HG02973 (cell line): ENCODE measurements around the gene KANSL1.

Source experiments
- ATAC-seq: cut with Tn5 transposase; IDR thresholded peaks from one replicate; pipeline ENCODE4 v1.9.1; 2021; ENCODE audit warnings: moderate library complexity; ENCODE audit not compliant: unreplicated experiment

KANSL1 gene

DNA sequence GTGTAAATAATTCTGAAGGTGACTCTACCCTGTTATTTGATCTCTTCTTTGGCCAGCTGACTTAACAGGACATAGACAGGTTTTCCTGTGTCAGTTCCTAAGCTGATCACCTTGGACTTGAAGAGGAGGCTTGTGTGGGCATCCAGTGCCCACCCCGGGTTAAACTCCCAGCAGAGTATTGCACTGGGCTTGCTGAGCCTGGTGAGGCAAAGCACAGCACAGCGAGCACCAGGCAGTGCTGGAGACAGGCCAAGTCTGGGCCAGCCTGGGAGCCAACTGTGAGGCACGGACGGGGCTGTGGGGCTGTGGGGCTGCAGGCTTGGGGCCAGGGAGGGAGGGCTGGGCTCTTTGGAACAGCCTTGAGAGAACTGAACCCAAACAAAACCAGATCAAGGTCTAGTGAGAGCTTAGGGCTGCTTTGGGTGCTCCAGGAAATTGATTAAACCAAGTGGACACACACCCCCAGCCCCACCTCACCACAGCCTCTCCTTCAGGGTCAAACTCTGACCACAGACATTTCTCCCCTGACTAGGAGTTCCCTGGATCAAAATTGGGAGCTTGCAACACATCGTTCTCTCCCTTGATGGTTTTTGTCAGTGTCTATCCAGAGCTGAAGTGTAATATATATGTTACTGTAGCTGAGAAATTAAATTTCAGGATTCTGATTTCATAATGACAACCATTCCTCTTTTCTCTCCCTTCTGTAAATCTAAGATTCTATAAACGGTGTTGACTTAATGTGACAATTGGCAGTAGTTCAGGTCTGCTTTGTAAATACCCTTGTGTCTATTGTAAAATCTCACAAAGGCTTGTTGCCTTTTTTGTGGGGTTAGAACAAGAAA is 189.1 kb downstream of the KANSL1 start:
- ATAC-seq, result no peak

DNA sequence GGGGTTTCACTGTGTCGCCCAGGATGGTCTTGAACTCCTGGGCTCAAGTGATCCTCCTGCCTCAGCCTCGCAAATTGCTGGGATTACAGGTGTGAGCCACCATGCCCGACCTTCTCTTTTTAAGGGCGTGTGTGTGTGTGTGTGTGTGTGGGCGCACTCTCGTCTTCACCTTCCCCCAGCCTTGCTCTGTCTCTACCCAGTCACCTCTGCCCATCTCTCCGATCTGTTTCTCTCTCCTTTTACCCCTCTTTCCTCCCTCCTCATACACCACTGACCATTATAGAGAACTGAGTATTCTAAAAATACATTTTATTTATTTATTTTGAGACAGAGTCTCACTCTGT is 190.3 kb downstream of the KANSL1 start:
- no peak for ATAC-seq

DNA sequence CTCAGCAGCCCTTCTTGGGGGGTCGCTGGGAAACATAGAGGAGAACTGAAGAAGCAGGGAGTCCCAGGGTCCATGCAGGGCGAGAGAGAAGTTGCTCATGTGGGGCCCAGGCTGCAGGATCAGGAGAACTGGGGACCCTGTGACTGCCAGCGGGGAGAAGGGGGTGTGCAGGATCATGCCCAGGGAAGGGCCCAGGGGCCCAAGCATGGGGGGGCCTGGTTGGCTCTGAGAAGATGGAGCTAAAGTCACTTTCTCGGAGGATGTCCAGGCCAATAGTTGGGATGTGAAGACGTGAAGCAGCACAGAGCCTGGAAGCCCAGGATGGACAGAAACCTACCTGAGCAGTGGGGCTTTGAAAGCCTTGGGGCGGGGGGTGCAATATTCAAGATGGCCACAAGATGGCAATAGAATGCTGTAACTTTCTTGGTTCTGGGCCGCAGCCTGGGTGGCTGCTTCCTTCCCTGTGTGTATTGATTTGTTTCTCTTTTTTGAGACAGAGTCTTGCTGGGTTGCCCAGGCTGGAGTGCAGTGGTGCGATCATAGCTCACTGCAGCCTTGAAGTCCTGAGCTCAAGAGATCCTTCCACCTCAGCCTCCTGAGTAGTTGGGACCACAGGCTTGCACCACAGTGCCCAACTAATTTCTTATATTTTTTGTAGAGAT is 190.8 kb downstream of the KANSL1 start:
- no peak for ATAC-seq

DNA sequence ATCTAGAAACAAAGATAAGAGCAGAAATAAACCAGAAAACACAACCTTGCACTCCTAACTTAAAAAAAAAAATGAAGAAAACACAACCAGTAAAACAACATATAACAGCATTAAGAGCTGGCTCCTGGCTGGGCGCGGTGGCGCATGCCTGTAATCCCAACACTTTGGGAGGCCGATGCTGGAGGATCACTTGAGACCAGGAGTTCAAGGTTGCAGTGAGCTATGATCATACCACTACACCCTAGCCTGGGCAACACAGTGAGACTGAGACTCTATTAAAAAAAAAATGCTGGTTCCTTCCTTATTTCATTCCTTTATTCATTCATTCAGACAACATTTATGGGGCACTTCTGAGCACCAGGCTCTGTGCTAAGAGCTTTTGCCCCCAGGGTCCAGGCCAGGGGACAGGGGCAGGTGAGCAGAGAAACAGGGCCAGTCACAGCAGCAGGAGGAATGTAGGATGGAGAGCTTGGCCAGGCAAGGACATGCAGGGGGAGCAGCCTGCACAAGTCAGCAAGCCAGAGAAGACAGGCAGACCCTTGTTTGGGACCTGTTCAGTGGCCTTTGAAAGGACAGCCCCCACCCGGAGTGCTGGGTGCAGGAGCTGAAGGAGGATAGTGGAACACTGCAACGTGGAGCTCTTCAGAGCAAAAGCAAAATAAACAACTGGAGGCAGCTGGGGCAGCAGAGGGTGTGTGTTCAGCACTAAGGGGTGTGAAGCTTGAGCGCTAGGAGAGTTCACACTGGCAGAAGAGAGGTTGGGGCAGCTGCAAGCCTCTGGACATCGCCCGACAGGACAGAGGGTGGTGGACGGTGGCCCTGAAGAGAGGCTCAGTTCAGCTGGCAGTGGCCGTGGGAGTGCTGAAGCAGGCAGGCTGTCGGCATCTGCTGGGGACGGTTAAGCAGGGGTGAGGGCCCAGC is 191.6 kb downstream of the KANSL1 start:
- ATAC-seq, result no peak

DNA sequence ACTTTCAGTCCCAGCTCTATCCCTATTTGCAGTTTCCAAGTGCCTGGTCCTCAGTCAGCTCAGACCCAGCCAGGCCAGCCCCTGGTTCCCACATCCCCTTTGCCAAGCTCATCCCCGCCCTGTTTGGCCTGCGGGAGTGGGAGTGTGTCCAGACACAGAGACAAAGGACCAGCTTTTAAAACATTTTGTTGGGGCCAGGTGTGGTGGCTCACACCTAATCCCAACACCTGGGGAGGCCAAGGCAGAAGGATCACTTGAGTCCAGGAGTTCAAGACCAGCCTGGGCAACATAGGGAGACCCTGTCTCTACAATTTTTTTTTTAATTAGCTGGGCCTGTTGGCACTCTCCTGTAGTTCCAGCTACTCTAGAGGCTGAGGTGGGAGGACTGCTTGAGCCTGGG is 192.5 kb downstream of the KANSL1 start:
- ATAC-seq, result no peak

DNA sequence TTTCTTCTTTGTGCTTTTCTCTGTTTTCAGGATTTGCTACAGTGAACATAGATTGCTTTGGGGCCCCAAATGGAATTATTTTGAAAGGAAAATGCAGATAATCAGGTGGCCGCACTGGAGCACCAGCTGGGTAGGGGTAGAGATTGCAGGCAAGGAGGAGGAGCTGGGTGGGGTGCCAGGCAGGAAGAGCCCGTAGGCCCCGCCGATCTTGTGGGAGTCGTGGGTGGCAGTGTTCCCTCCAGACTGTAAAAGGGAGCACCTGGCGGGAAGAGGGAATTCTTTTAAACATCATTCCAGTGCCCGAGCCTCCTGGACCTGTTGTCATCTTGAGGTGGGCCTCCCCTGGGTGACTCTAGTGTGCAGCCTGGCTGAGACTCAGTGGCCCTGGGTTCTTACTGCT is 192.9 kb downstream of the KANSL1 start:
- ATAC-seq, result no peak

DNA sequence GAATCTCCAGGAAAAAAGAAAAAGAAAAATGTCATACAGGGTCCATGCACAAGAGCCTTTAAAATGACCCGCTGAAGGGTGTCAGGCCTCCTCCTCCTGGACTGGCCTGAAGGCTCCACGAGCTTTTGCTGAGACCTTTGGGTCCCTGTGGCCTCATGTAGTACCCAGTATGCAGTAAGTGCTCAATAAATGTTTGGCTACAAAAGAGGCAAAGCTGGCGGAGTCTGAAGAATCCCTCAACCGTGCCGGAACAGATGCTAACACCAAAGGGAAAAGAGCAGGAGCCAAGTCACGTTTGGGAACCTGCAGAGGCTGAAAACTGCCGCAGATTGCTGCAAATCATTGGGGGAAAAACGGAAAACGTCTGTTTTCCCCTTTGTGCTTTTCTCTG is 193.3 kb downstream of the KANSL1 start:
- no peak for ATAC-seq

DNA sequence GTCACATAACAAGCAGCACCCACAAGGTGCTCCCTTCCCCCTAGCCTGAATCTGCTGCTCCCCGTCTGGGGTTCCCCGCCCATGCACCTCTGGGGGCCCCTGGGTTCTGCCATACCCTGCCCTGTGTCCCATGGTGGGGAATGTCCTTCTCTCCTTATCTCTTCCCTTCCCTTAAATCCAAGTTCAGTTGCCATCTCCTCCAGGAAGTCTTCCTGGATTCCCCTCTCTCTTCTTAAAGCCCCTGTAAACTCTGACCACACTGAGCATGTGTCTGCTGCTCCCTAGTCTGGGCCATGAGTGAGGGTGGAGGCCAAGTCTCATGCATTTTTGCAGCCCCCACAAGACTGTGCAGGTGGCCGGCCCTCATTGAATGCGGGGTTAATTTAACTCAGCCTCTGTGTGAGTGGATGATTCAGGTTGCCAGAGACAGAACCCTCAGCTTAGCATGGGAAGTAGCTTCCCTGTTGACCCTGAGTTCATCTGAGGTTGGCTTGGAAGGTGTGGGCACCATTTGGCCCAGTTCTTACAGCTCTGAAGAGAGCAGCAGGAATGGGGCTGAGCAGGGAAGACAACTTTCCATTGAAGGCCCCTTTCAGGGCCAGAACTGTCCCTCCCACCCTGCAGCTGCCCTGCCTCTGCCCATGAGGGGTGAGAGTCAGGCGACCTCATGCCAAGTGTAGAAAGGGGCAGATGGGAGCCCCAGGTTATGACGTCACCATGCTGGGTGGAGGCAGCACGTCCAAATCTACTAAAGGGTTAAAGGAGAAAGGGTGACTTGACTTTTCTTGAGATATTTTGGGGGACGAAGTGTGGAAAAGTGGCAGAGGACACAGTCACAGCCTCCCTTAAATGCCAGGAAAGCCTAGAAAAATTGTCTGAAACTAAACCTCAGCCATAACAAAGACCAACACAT is 194.0 kb downstream of the KANSL1 start, which contains the start of gene STH:
TSS of gene STH (plus strand) at position 264 of the 913 bp plus-strand sequence. CDS start at position 294, 30 bp downstream.
- ATAC-seq, result no peak

DNA sequence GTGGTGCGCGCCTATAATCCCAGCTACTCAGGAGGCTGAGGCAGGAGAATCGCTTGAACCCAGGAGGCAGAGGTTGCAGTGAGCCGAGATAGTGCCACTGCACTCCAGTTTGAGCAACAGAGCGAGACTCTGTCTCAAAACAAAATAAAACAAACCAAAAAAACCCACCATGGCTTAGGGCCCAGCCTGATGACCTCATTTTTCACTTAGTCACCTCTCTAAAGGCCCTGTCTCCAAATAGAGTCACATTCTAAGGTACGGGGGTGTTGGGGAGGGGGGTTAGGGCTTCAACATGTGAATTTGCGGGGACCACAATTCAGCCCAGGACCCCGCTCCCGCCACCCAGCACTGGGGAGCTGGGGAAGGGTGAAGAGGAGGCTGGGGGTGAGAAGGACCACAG is 195.6 kb downstream of the KANSL1 start:
- no peak for ATAC-seq

DNA sequence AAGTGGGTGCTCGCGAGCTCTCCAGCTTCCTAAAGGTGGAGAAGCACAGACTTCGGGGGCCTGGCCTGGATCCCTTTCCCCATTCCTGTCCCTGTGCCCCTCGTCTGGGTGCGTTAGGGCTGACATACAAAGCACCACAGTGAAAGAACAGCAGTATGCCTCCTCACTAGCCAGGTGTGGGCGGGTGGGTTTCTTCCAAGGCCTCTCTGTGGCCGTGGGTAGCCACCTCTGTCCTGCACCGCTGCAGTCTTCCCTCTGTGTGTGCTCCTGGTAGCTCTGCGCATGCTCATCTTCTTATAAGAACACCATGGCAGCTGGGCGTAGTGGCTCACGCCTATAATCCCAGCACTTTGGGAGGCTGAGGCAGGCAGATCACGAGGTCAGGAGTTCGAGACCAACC is 196.1 kb downstream of the KANSL1 start:
- no peak for ATAC-seq

DNA sequence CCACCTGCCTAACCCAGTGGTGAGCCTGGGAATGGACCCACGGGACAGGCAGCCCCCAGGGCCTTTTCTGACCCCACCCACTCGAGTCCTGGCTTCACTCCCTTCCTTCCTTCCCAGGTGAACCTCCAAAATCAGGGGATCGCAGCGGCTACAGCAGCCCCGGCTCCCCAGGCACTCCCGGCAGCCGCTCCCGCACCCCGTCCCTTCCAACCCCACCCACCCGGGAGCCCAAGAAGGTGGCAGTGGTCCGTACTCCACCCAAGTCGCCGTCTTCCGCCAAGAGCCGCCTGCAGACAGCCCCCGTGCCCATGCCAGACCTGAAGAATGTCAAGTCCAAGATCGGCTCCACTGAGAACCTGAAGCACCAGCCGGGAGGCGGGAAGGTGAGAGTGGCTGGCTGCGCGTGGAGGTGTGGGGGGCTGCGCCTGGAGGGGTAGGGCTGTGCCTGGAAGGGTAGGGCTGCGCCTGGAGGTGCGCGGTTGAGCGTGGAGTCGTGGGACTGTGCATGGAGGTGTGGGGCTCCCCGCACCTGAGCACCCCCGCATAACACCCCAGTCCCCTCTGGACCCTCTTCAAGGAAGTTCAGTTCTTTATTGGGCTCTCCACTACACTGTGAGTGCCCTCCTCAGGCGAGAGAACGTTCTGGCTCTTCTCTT is 196.8 kb downstream of the KANSL1 start:
- ATAC-seq, result no peak

DNA sequence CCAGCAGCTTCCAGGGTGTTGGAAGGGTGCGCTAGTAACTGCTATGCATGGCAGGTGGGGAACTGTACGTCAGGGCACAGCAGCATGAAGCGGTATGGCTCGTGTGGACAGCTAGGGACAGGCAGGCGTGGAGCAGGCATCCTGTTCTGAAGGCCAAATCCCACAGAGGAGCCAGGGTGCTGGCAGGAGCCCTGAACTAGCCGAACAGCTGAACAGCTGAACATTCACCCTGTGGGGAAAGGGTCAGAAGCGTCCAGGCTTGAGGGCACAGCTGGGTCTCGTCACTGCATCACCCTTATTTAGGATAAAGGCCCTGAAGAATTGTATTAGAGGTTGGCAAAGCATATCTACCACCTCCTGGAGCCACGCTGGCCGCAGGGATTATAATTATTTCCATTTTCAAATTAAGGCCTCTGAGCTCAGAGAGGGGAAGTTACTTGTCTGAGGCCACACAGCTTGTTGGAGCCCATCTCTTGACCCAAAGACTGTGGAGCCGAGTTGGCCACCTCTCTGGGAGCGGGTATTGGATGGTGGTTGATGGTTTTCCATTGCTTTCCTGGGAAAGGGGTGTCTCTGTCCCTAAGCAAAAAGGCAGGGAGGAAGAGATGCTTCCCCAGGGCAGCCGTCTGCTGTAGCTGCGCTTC is 197.5 kb downstream of the KANSL1 start:
- ATAC-seq, result no peak

DNA sequence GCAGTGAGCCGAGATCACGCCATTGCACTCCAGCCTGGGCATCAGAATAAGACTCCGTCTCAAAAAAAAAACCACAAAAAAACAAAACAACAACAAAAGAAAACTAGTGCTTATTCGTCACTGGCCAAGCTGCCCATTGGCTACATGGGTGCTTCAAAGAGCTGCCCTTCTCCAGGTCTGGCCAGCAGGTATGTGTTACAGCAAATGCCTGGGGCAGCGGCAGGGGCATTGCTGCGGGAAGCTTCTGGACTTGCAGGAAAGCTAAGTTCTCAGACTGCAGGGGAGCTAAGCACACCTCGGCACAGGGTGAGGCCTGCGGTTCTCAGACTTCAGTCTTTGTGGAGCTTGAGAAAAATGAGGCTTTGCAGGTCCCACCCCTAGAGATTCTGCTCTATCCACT is 198.2 kb downstream of the KANSL1 start:
- ATAC-seq, result no peak

DNA sequence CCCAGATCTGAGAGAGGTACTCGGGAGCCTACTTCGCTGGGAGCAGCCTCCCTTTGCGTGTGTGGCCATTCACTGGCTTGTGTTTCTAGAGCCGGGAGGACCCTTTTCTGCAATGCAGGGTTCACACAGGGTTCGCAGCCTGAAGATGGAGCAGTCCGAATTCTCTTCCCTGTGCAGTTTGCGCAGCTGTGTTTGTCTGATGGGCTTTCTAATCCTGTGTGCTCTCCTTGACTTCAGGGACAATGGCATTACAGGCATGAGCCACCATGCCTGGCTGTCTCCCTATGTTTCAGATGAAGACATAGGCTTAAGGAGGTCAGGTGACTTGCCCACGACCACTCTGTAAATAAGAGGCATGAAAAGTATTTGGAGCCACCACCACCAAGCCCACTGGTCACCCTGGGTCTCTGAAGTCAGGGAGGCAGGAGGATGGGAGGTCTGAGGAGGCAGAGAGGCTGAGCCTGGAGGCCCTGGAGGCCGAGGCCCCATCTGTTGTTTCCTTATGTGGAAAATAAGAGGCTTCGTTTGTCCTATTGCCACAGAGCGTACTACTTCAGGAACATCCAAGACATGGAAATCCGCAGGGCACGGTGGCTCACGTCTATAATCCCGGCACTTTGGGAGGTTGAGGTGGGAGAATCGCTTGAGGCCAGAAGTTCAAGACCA is 199.1 kb downstream of the KANSL1 start:
- no peak for ATAC-seq

DNA sequence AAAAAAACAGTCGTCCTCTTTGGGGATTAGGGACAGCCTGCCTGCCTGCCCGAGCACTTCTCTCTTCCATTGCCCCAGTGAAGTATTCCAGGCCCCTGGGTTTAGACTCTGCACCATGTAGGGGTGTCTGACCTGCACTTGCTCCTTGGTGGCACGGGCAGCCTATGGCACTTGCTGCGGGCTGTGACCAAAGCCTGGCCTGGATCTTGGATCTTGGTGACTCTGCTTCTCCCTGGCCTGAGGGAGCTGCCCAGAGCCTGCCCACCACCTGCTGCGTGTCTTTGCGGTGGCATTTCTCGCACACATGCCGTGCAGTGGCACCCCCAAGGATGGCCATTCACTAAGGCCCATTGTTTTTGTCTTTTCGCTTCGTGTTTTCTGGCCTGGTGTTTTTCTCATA is 200.3 kb downstream of the KANSL1 start:
- no peak for ATAC-seq

DNA sequence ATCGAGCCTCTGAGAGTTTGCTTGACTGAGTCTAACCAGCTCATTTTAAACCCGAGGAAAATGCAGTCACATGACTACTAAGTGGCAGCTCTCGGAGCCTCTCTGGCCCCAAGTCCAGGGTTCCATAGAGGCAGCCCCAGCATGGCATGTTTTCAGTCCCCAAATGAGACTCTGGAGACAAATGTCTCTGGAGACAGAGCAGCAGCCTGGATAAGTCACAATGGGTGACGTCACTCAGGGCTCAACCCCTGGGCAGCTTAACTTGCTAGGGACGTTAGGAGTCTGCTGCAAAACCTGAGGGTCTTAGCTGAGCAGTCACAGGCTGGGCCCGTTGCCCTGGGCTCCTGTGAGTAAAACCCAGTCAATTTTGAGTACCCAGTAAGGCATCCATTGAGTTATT is 201.1 kb downstream of the KANSL1 start:
- ATAC-seq, result no peak

DNA sequence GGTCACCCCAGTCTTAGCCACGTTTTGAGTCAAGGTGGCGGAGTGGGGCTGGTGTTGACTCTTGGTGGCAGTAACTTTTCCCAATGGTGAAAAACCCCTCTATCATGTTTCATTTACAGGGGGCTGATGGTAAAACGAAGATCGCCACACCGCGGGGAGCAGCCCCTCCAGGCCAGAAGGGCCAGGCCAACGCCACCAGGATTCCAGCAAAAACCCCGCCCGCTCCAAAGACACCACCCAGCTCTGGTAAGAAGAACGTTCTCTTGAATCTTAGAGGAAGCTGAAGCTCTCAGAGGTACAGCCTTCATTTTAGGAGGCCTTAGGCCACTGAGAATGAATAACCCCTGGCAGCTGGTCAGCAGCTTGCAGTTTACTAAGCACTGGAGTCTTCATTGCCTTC is 201.9 kb downstream of the KANSL1 start:
- ATAC-seq, result no peak

DNA sequence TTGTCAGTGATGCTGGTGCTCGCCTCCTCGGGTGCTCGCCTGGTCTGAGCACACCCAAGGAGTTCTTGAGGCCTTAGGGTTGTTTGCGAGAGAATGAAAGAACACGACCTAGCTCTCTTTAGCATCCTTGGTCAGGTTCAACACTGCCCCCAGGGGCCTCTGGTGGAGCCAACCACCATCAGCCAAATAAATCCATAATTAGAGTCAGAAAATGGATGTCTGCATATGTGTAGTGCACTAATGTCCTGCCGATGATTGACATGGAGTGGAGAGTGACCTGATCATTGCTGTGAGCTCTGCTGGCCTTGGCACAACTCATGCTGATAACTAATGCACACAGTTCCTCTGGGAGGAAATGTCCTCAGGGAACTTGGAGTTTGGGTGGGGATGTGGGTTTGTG is 202.3 kb downstream of the KANSL1 start:
- ATAC-seq, result no peak

DNA sequence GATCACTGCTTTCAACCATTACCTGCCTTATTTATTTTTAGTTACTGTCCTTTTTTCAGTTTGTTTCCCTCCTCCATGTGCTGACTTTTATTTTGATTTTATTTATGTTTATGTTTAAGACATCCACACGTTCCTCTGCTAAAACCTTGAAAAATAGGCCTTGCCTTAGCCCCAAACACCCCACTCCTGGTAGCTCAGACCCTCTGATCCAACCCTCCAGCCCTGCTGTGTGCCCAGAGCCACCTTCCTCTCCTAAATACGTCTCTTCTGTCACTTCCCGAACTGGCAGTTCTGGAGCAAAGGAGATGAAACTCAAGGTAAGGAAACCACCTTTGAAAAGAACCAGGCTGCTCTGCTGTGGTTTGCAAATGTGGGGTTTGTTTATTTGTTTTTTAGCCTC is 203.5 kb downstream of the KANSL1 start:
- no peak for ATAC-seq
